Naive thymus-derived CD4-positive, alpha-beta T cell (primary cell): ENCODE data around the gene CNGA1. TPM values are rescaled to one million over a fixed set of nuclear protein-coding genes. Genes with fewer than 3 reads are reported as not detected.

Source experiments
- ATAC-seq: fragments of 150-1000 bp; cut with Tn5 transposase; 2 replicates; pipeline ENCODE4 v1.10.0; 2021; ENCODE audit warnings: mild to moderate bottlenecking, moderate library complexity
- CTCF ChIA-PET: fragments of 350-600 bp; sonication (Branson Sonifier 250); formaldehyde crosslinking; loops from one replicate; lab custom pipeline; 2021; ENCODE audit warnings: antibody characterized with exemption; lab: Charles Lee
- POLR2A ChIA-PET: fragments of 350-600 bp; sonication (Branson Sonifier 250); formaldehyde crosslinking; loops from one replicate; lab custom pipeline; 2021; ENCODE audit warnings: antibody characterized with exemption, inconsistent platforms; lab: Charles Lee
- DNase-seq, 9 donors: peaks; one replicate each; pipeline versions ENCODE4 v3.0.0 to v3.0.0-alpha.2; 2020 to 2022; ENCODE audit warnings: mixed read lengths in 1 of 9
- H3K27ac ChIP-seq: one replicate; pipeline ENCODE4 v1.7.0; 2013; ENCODE audit warnings: mild to moderate bottlenecking, low read depth, low read length, moderate library complexity
- H3K27me3 ChIP-seq, 2 donors: one replicate each; pipeline ENCODE4 v1.7.0; 2013; ENCODE audit warnings: low read length in 2 of 2, mild to moderate bottlenecking in 2 of 2, moderate library complexity in 2 of 2; ENCODE audit not compliant: control insufficient read depth in 2 of 2, insufficient read depth in 2 of 2
- H3K36me3 ChIP-seq, 3 experiments: 1 replicate in 2 of 3; 2 replicates in 1 of 3; pipeline ENCODE4 v1.7.0; 2013; ENCODE audit warnings: low read length in 3 of 3, mild to moderate bottlenecking in 3 of 3, moderate library complexity in 1 of 3; ENCODE audit not compliant: insufficient read depth in 3 of 3, control insufficient read depth in 2 of 3
- H3K4me1 ChIP-seq, 2 donors: one replicate each; pipeline ENCODE4 v1.7.0; 2013; ENCODE audit warnings: low read length in 2 of 2, mild to moderate bottlenecking in 2 of 2, moderate library complexity in 1 of 2; ENCODE audit not compliant: control insufficient read depth in 2 of 2, insufficient read depth in 2 of 2
- H3K4me3 ChIP-seq: 2 replicates; pipeline ENCODE4 v1.7.0; 2013; ENCODE audit warnings: mild to moderate bottlenecking, low read length
- H3K9me3 ChIP-seq, 3 experiments: 1 replicate in 2 of 3; 2 replicates in 1 of 3; pipeline ENCODE4 v1.7.0; 2013; ENCODE audit warnings: low read length in 3 of 3; ENCODE audit not compliant: control insufficient read depth in 2 of 3
- H3K27ac Mint-ChIP-seq, 9 donors: one replicate each; pipeline ENCODE4 v1.8.0; 2020 to 2022; ENCODE audit warnings: mixed read lengths in 9 of 9, mild to moderate bottlenecking in 8 of 9, moderate library complexity in 5 of 9, inconsistent platforms in 2 of 9
- H3K27me3 Mint-ChIP-seq, 5 donors: one replicate each; pipeline ENCODE4 v1.8.0; 2021 to 2022; ENCODE audit warnings: mixed read lengths in 5 of 5, mild to moderate bottlenecking in 1 of 5
- H3K36me3 Mint-ChIP-seq, 5 donors: one replicate each; pipeline ENCODE4 v1.8.0; 2020 to 2022; ENCODE audit warnings: mixed read lengths in 5 of 5, mild to moderate bottlenecking in 3 of 5, inconsistent platforms in 1 of 5
- H3K4me1 Mint-ChIP-seq, 7 donors: one replicate each; pipeline ENCODE4 v1.8.0; 2020 to 2022; ENCODE audit warnings: mixed read lengths in 7 of 7, mild to moderate bottlenecking in 3 of 7, inconsistent platforms in 1 of 7
- H3K4me3 Mint-ChIP-seq, 10 donors: one replicate each; pipeline ENCODE4 v1.8.0; 2020 to 2022; ENCODE audit warnings: mild to moderate bottlenecking in 10 of 10, mixed read lengths in 10 of 10, moderate library complexity in 6 of 10, inconsistent platforms in 2 of 10
- H3K9me3 Mint-ChIP-seq, 11 donors: one replicate each; pipeline ENCODE4 v1.8.0; 2020 to 2022; ENCODE audit warnings: mixed read lengths in 11 of 11, mild to moderate bottlenecking in 4 of 11, inconsistent platforms in 1 of 11, moderate library complexity in 1 of 11
- intact Hi-C, 2 donors: fragments of 100-400 bp; cut with micrococcal nuclease; formaldehyde crosslinking; loops; one replicate each; pipeline ENCODE4 v1.15.1; 2023
- polyA plus RNA-seq, 2 donors: library from polyadenylated mRNA; unstranded; fragments of 300-500 nt; fragmentation: Illumina TruSeq; gene quantifications; one replicate each; pipeline ENCODE4 v1.2.3, GENCODE V29; 2021
- total RNA-seq, 6 experiments: library from RNA in 5 of 6; stranded (reverse) in 5 of 6; gene quantifications; 1 replicate in 5 of 6; 2 replicates in 1 of 6; pipeline ENCODE4 v1.2.3 and lab custom pipeline; 2021 to 2026

CNGA1 gene
- total and polyA plus RNA-seq, 7 experiments from 2014 or later = 0.49 TPM; not detected in 6

- ATAC-seq = no peak
- ChIA-PET POLR2A (interaction anchor here (0.6 to 1.0 kb wide), 2 partner anchors 215 to 430 kb away, joined by 3 read pairs; partner anchors contain the start of gene ATP10D), CTCF (no interaction called here)
- Histone ChIP-seq H3K4me1 (peaks cover 12 to 15% of the 10 kb centered on the region in 2 donors), H3K27me3 (no peaks in the 10 kb centered on the region), H3K36me3 (peaks cover 0 to 6% (median 0%) of the 10 kb centered on the region in 3 experiments), H3K27ac (peak overlapping the region; percentile 61), H3K9me3 (no peaks in the 10 kb centered on the region), H3K4me3 (peak overlapping the region; percentile 92)
- Mint-ChIP-seq H3K36me3 (peaks cover 0 to 14% (median 6%) of the 10 kb centered on the region in 5 donors), H3K27me3 (peaks cover 0 to 2% (median 0%) of the 10 kb centered on the region in 5 donors), H3K4me3 (peak overlapping the region; percentile 93 to 99 (median 96)), H3K9me3 (peaks cover 0 to 12% (median 0%) of the 10 kb centered on the region in 11 donors), H3K27ac (peak overlapping the region; percentile 89 to 98 (median 93)), H3K4me1 (peaks cover 18 to 41% (median 32%) of the 10 kb centered on the region in 7 donors)
- DNase-seq = no peak
- intact Hi-C loops = loop anchor here (1.0 to 5.0 kb wide), 18 partner anchors 78 to 992 kb away; partner anchors contain the start of genes CNGA1 (in 2 of the 2), COMMD8 (in 2 of the 2), FRYL (in 2 of the 2) and NIPAL1 (in 2 of the 2)
Measured at GRCh38 chr4:47914926-47915237, 101.6 kb downstream of the CNGA1 start.

- H3K36me3 Mint-ChIP-seq = peaks cover 0 to 14% (median 6%) of the 10 kb centered on the region in 5 donors
- peak within 1 kb of the TSS; percentile 93 to 99 (median 96) for H3K4me3 Mint-ChIP-seq
- H3K36me3 ChIP-seq = peaks cover 0 to 6% (median 0%) of the 10 kb centered on the region in 3 experiments
- CTCF ChIA-PET = no interaction called here
- POLR2A ChIA-PET = interaction anchor here (1.0 kb wide), 1 partner anchor 429 kb away, joined by 3 read pairs; the partner anchor contains the start of gene ATP10D
- H3K27me3 ChIP-seq = no peaks in the 10 kb centered on the region
- H3K27me3 Mint-ChIP-seq = no peaks in the 10 kb centered on the region
- ATAC-seq (peak; percentile 98), DNase-seq (peak; percentile 90 to 95 (median 93))
- peak within 1 kb of the TSS; percentile 89 to 98 (median 96) for H3K27ac Mint-ChIP-seq
- H3K4me3 ChIP-seq = peak within 1 kb of the TSS; percentile 92
- peaks cover 18 to 41% (median 32%) of the 10 kb centered on the region in 7 donors for H3K4me1 Mint-ChIP-seq
- peaks cover 12 to 15% of the 10 kb centered on the region in 2 donors for H3K4me1 ChIP-seq
- H3K9me3 Mint-ChIP-seq = peaks cover 0 to 12% (median 0%) of the 10 kb centered on the region in 11 donors
- intact Hi-C loops = loop anchor here (1.0 to 5.0 kb wide), 18 partner anchors 77 to 993 kb away; partner anchors contain the start of genes CNGA1 (in 2 of the 2), COMMD8 (in 2 of the 2), FRYL (in 2 of the 2) and NIPAL1 (in 2 of the 2)
- H3K9me3 ChIP-seq = no peaks in the 10 kb centered on the region
- peak within 1 kb of the TSS; percentile 88 for H3K27ac ChIP-seq
Measured at GRCh38 chr4:47914220-47914925, 102.1 kb downstream of the CNGA1 start, which contains the start of gene NFXL1. TSS of gene NFXL1 (minus strand) at chr4:47914583. CDS start at chr4:47914203, 380 bp downstream.

GRCh38 chr4:47913861-47914219, 102.6 kb downstream of the CNGA1 start:
- H3K4me1 Mint-ChIP-seq = peaks cover 18 to 41% (median 36%) of the 10 kb centered on the region in 7 donors
- no peaks in the 10 kb centered on the region for H3K9me3 ChIP-seq
- peaks cover 0 to 18% (median 9%) of the 10 kb centered on the region in 5 donors for H3K36me3 Mint-ChIP-seq
- H3K4me3 ChIP-seq = peak overlapping the region; percentile 92
- H3K27me3 ChIP-seq = no peaks in the 10 kb centered on the region
- POLR2A ChIA-PET = interaction anchor here (1.0 kb wide), 1 partner anchor 429 kb away, joined by 3 read pairs; the partner anchor contains the start of gene ATP10D
- H3K27ac ChIP-seq = peak overlapping the region; percentile 88
- no peak for ATAC-seq
- CTCF ChIA-PET = no interaction called here
- peak in 8 of 9 donors; percentile 5 to 46 (median 25) for DNase-seq
- H3K27ac Mint-ChIP-seq = peak overlapping the region; percentile 86 to 98 (median 95)
- peaks cover 0 to 6% (median 0%) of the 10 kb centered on the region in 3 experiments for H3K36me3 ChIP-seq
- peaks cover 12 to 15% of the 10 kb centered on the region in 2 donors for H3K4me1 ChIP-seq
- H3K9me3 Mint-ChIP-seq = peaks cover 0 to 11% (median 0%) of the 10 kb centered on the region in 11 donors
- intact Hi-C loops = loop anchor here (1.0 to 5.0 kb wide), 18 partner anchors 77 to 993 kb away; partner anchors contain the start of genes CNGA1 (in 2 of the 2), COMMD8 (in 2 of the 2), FRYL (in 2 of the 2) and NIPAL1 (in 2 of the 2)
- H3K4me3 Mint-ChIP-seq = peak overlapping the region; percentile 93 to 99 (median 96)
- H3K27me3 Mint-ChIP-seq = no peaks in the 10 kb centered on the region

GRCh38 chr4:47913330-47913729, 103.2 kb downstream of the CNGA1 start:
- H3K4me3 ChIP-seq = peak overlapping the region; percentile 92

GRCh38 chr4:47907089-47907646, 109.3 kb downstream of the CNGA1 start:
- H3K4me3 ChIP-seq = no peak overlapping the region
- POLR2A ChIA-PET = no interaction called here
- no peak overlapping the region for H3K4me3 Mint-ChIP-seq
- peaks cover 7 to 42% (median 17%) of the 10 kb centered on the region in 5 donors for H3K36me3 Mint-ChIP-seq
- H3K36me3 ChIP-seq = peaks cover 0 to 41% (median 3%) of the 10 kb centered on the region in 3 experiments
- H3K27ac ChIP-seq = no peak overlapping the region
- CTCF ChIA-PET = no interaction called here
- H3K27ac Mint-ChIP-seq = peak overlapping the region in 2 of 9 donors; percentile 26 to 59
- no peak for ATAC-seq
- no peaks in the 10 kb centered on the region for H3K9me3 Mint-ChIP-seq
- no peaks in the 10 kb centered on the region for H3K4me1 ChIP-seq
- H3K4me1 Mint-ChIP-seq = peaks cover 0 to 33% (median 22%) of the 10 kb centered on the region in 7 donors
- intact Hi-C loops = no loop called here
- no peaks in the 10 kb centered on the region for H3K27me3 ChIP-seq
- no peak for DNase-seq
- no peaks in the 10 kb centered on the region for H3K9me3 ChIP-seq
- H3K27me3 Mint-ChIP-seq = no peaks in the 10 kb centered on the region

More at GRCh38 chr4:47913330-47913729, 103.2 kb downstream of the CNGA1 start:
- Histone ChIP-seq H3K27me3 (no peaks in the 10 kb centered on the region), H3K36me3 (peaks cover 0 to 6% (median 0%) of the 10 kb centered on the region in 3 experiments), H3K27ac (peak overlapping the region; percentile 88), H3K9me3 (no peaks in the 10 kb centered on the region), H3K4me1 (peaks cover 12 to 15% of the 10 kb centered on the region in 2 donors)
- intact Hi-C loops = loop anchor here (5.0 kb wide), 6 partner anchors 76 to 994 kb away; partner anchors contain the start of genes ATP10D (in 1 of the 2), CNGA1 (in 1 of the 2), CORIN (in 1 of the 2) and NIPAL1 (in 1 of the 2)
- no peak for ATAC-seq
- Mint-ChIP-seq H3K36me3 (peaks cover 2 to 20% (median 9%) of the 10 kb centered on the region in 5 donors), H3K9me3 (peaks cover 0 to 7% (median 0%) of the 10 kb centered on the region in 11 donors), H3K27me3 (no peaks in the 10 kb centered on the region), H3K4me3 (peak overlapping the region; percentile 93 to 99 (median 96)), H3K4me1 (peaks cover 18 to 43% (median 36%) of the 10 kb centered on the region in 7 donors), H3K27ac (peak overlapping the region; percentile 86 to 98 (median 95))
- POLR2A ChIA-PET = no interaction called here
- no peak for DNase-seq
- CTCF ChIA-PET = no interaction called here

GRCh38 chr4:47899639-47900038, 116.8 kb downstream of the CNGA1 start:
- peaks cover 4 to 55% (median 29%) of the 10 kb centered on the region in 5 donors for H3K36me3 Mint-ChIP-seq
- H3K4me1 Mint-ChIP-seq = peaks cover 0 to 1% (median 0%) of the 10 kb centered on the region in 7 donors
- DNase-seq = no peak
- H3K36me3 ChIP-seq = peaks cover 0 to 45% (median 24%) of the 10 kb centered on the region in 3 experiments
- CTCF ChIA-PET = interaction anchor here (0.6 kb wide), 1 partner anchor 227 kb away, joined by 3 read pairs; no protein-coding TSS in a partner anchor
- H3K4me3 ChIP-seq = no peak overlapping the region
- ATAC-seq = no peak
- no peaks in the 10 kb centered on the region for H3K9me3 Mint-ChIP-seq
- H3K4me1 ChIP-seq = no peaks in the 10 kb centered on the region
- H3K4me3 Mint-ChIP-seq = no peak overlapping the region
- H3K27ac ChIP-seq = no peak overlapping the region
- POLR2A ChIA-PET = no interaction called here
- no peaks in the 10 kb centered on the region for H3K9me3 ChIP-seq
- intact Hi-C loops = no loop called here
- no peak overlapping the region for H3K27ac Mint-ChIP-seq
- H3K27me3 ChIP-seq = no peaks in the 10 kb centered on the region
- no peaks in the 10 kb centered on the region for H3K27me3 Mint-ChIP-seq
